ENCODE data around the gene AGR2. TPM values are rescaled to one million over a fixed set of nuclear protein-coding genes. Genes with fewer than 3 reads are reported as not detected.

AGR2 gene
- total RNA-seq, 1 donor from 2014 or later: 1.2 TPM

DNA sequence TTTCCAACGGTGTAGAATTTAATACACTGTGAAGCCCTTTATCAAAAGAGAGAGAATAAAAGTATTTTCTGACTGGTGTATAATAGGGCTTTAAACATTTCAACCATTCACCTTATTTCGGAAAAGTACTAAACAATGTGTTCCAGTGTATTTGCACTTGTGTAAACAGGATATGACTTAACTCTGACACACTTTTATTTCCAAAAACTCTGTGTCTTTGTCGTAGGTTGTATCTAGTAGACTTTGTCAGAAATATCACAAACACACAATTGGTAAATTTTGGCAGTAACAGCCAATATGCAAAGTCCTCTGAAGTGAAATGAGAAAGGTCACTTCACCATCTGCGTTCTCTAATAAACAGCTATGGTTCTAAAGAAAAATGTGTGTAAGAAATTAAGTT is 61.6 kb downstream of the AGR2 start:
- no peak for DNase-seq (ENCODE audit: low spot score)
- ATAC-seq: peak; percentile 59

DNA sequence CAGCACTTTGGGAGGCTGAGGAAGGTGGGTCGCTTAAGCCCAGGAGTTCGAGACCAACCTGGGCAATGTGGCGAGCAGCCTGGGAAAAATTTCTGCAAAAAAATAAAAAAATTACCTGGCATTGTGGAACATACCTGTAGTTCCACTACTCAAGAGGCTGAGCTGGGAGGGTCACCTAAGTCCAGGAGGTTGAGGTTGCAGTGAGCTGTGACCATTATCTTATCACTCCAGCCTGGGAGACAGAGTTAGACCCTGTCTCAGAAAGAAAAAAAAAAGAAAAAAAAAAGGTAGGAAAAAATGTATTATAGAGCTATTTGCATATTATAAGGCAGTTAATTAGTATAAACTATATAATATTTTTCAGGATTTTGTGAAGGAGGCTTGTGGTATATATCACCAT is 62.3 kb downstream of the AGR2 start:
- no peak for ATAC-seq
- no peak for DNase-seq (ENCODE audit: low spot score)

Other genes with a start within 250 kb of the AGR2 start
- 8.0 TPM for gene ANKMY2, start 159.2 kb downstream of the AGR2 start, total RNA-seq
- 8.4 TPM for gene BZW2, start 158.8 kb downstream of the AGR2 start, total RNA-seq
- gene TSPAN13, start 51.2 kb downstream of the AGR2 start, total RNA-seq: 41.3 TPM
- gene AGR3, start 77.0 kb upstream of the AGR2 start, total RNA-seq: 0.28 TPM